Stimulated activated CD4-positive, alpha-beta T cell treated with anti-CD3 and anti-CD28 coated beads, Interleukin-12 subunit alpha, Interleukin-12 subunit beta, amount 100 ng/mL, for 48 hours (primary cell): ENCODE measurements around the gene MOCS2.

ENCODE experiments used
- DNase-seq, 3 donors: peaks; one replicate each; pipeline ENCODE4 v3.0.0-alpha.2; 2020; ENCODE audit warnings: low read depth in 2 of 3, low spot score in 1 of 3

The MOCS2 gene

GRCh38 chr5:53095217-53095616 is 14.3 kb downstream of the MOCS2 start:
- no peak for DNase-seq

- no peak for DNase-seq
Observed at GRCh38 chr5:53092242-53092641, 17.3 kb downstream of the MOCS2 start.

GRCh38 chr5:53091289-53091688 is 18.3 kb downstream of the MOCS2 start:
- no peak for DNase-seq

- no peak for DNase-seq
Observed at GRCh38 chr5:53090229-53090628, 19.3 kb downstream of the MOCS2 start.

GRCh38 chr5:53089481-53089991 is 20.0 kb downstream of the MOCS2 start:
- DNase-seq = no peak

GRCh38 chr5:53087621-53088121 is 21.9 kb downstream of the MOCS2 start:
- no peak for DNase-seq

- DNase-seq = no peak
Observed at GRCh38 chr5:53087171-53087570, 22.4 kb downstream of the MOCS2 start.

- DNase-seq = no peak
Observed at GRCh38 chr5:53084546-53085255, 24.9 kb downstream of the MOCS2 start.

- no peak for DNase-seq
Observed at GRCh38 chr5:53083927-53084326, 25.6 kb downstream of the MOCS2 start.

GRCh38 chr5:53080271-53080670 is 29.3 kb downstream of the MOCS2 start:
- DNase-seq = no peak

GRCh38 chr5:53076014-53076583 is 33.5 kb downstream of the MOCS2 start:
- no peak for DNase-seq

- no peak for DNase-seq
Observed at GRCh38 chr5:53073348-53073747, 36.2 kb downstream of the MOCS2 start.

- no peak for DNase-seq
Observed at GRCh38 chr5:53071738-53072137, 37.8 kb downstream of the MOCS2 start.

- DNase-seq = no peak
Observed at GRCh38 chr5:53071298-53071697, 38.3 kb downstream of the MOCS2 start.

GRCh38 chr5:53069626-53070025 is 39.9 kb downstream of the MOCS2 start:
- peak; percentile 48 to 73 (median 65) for DNase-seq

GRCh38 chr5:53068291-53068836 is 41.2 kb downstream of the MOCS2 start:
- no peak for DNase-seq

- no peak for DNase-seq
Observed at GRCh38 chr5:53067641-53068040, 41.9 kb downstream of the MOCS2 start.

- DNase-seq = no peak
Observed at GRCh38 chr5:53066088-53066487, 43.5 kb downstream of the MOCS2 start.

- no peak for DNase-seq
Observed at GRCh38 chr5:53063791-53064190, 45.8 kb downstream of the MOCS2 start.

- DNase-seq = no peak
Observed at GRCh38 chr5:53063176-53063575, 46.4 kb downstream of the MOCS2 start.

GRCh38 chr5:53059281-53059680 is 50.3 kb downstream of the MOCS2 start:
- no peak for DNase-seq

- no peak for DNase-seq
Observed at GRCh38 chr5:53055365-53055764, 54.2 kb downstream of the MOCS2 start.
